Vagina (tissue), 2 donors: Measurements from ENCODE around the gene F9.
"Not testable (repeated sequence)": the region's sequence is repeated elsewhere in the genome, so short reads cannot be mapped to it uniquely, and the experiment has no call there.

ENCODE experiments used
- POLR2A ChIP-seq, 2 donors: fragments of 450-650 bp; IDR thresholded peaks; one replicate each; pipeline ENCODE4 v1.6.1; 2017; ENCODE audit warnings: antibody characterized with exemption in 2 of 2, mild to moderate bottlenecking in 2 of 2, moderate library complexity in 2 of 2
- POLR2AphosphoS5 ChIP-seq, 2 donors: sonication (generic); formaldehyde crosslinking; IDR thresholded peaks; one replicate each; pipeline ENCODE4 v1.9.0; 2017; ENCODE audit warnings: antibody characterized with exemption in 2 of 2, mild to moderate bottlenecking in 2 of 2, low read depth in 1 of 2; ENCODE audit not compliant: insufficient read depth in 1 of 2
- TF ChIP-seq, protein P1 (sequence below), 3 experiments: fragments of 450-650 bp in 2 of 3; fragments of 200-600 bp in 1 of 3; sonication (generic) in 1 of 3; IDR thresholded peaks; one replicate each; pipeline ENCODE4 v1.5.1; 2017 to 2019; ENCODE audit warnings: antibody characterized with exemption in 3 of 3, mild to moderate bottlenecking in 2 of 3, moderate library complexity in 2 of 3

DNA sequence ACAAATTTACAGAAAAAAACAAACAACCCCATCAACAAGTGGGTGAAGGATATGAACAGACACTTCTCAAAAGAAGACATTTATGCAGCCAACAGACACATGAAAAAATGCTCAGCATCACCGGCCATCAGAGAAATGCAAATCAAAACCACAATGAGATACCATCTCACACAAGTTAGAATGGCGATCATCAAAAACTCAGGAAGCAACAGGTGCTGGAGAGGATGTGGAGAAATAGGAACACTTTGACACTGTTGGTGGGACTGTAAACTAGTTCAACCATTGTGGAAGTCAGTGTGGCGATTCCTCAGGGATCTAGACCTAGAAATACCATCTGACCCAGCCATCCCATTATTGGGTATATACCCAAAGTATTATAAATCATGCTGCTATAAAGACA is 1.7 kb upstream of the F9 start:
- TF ChIP-seq POLR2A (IDR thresholded peaks at IDR 0.05); POLR2AphosphoS5 (IDR thresholded peaks at IDR 0.05; ENCODE audit: insufficient read depth in 1 of 2, low read depth in 1 of 2): not testable (repeated sequence)
- TF ChIP-seq, protein P1, sequence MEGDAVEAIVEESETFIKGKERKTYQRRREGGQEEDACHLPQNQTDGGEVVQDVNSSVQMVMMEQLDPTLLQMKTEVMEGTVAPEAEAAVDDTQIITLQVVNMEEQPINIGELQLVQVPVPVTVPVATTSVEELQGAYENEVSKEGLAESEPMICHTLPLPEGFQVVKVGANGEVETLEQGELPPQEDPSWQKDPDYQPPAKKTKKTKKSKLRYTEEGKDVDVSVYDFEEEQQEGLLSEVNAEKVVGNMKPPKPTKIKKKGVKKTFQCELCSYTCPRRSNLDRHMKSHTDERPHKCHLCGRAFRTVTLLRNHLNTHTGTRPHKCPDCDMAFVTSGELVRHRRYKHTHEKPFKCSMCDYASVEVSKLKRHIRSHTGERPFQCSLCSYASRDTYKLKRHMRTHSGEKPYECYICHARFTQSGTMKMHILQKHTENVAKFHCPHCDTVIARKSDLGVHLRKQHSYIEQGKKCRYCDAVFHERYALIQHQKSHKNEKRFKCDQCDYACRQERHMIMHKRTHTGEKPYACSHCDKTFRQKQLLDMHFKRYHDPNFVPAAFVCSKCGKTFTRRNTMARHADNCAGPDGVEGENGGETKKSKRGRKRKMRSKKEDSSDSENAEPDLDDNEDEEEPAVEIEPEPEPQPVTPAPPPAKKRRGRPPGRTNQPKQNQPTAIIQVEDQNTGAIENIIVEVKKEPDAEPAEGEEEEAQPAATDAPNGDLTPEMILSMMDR (IDR thresholded peaks at IDR 0.05): not testable (repeated sequence)
